B cell (primary cell): ENCODE data around the gene PACRGL. TPM values are rescaled to one million over a fixed set of nuclear protein-coding genes. Genes with fewer than 3 reads are reported as not detected.
"Not testable (repeated sequence)": the region's sequence is repeated elsewhere in the genome, so short reads cannot be mapped to it uniquely, and the experiment has no call there.

Source experiments
- ATAC-seq: fragments of 200-7000 bp; cut with Tn5 transposase; one replicate; pipeline ENCODE4 v1.10.0; 2021; ENCODE audit warnings: low read depth, mild to moderate bottlenecking, moderate number of reproducible peaks, moderate library complexity
- CTCF ChIA-PET: fragments of 350-600 bp; sonication (Branson Sonifier 250); formaldehyde crosslinking; loops from one replicate; lab custom pipeline; 2021; ENCODE audit warnings: antibody characterized with exemption, inconsistent platforms; lab: Charles Lee
- POLR2A ChIA-PET: fragments of 350-600 bp; sonication (Branson Sonifier 250); formaldehyde crosslinking; loops from one replicate; lab custom pipeline; 2021; ENCODE audit warnings: antibody characterized with exemption; lab: Charles Lee
- DNase-seq: peaks from one replicate; pipeline ENCODE4 v3.0.0; 2013
- H2AFZ ChIP-seq: 2 replicates; pipeline ENCODE4 v1.6.1; 2012; ENCODE audit warnings: mild to moderate bottlenecking, low read depth, low read length; ENCODE audit not compliant: insufficient read depth, poor library complexity, severe bottlenecking
- H3K27ac ChIP-seq, 2 donors: 1 replicate in 1 of 2; 2 replicates in 1 of 2; pipeline ENCODE4 v1.5.1; 2012 to 2013; ENCODE audit warnings: low read length in 2 of 2, mild to moderate bottlenecking in 2 of 2, moderate library complexity in 1 of 2
- H3K27me3 ChIP-seq, 4 experiments: fragments of 200-600 bp in 1 of 4; sonication (generic) in 1 of 4; replicated peaks in 1 of 4; 1 replicate in 2 of 4; 2 replicates in 2 of 4; pipeline versions ENCODE4 v1.6.1 to v1.7.0; 2013 to 2016; ENCODE audit warnings: low read length in 3 of 4, mild to moderate bottlenecking in 2 of 4, mixed read lengths in 1 of 4, moderate library complexity in 1 of 4; ENCODE audit not compliant: insufficient read depth in 4 of 4, control insufficient read depth in 3 of 4; ENCODE audit errors: control extremely low read depth in 1 of 4
- H3K36me3 ChIP-seq, 2 experiments: replicated peaks in 1 of 2; 1 replicate in 1 of 2; 2 replicates in 1 of 2; pipeline versions ENCODE4 v1.6.1 to v1.7.1; 2013; ENCODE audit warnings: low read length in 1 of 2; ENCODE audit not compliant: insufficient read depth in 2 of 2, control insufficient read depth in 1 of 2; ENCODE audit errors: control extremely low read depth in 1 of 2, extremely low read depth in 1 of 2
- H3K4me1 ChIP-seq, 2 donors: fragments of 200-600 bp in 1 of 2; sonication (generic) in 1 of 2; 1 replicate in 1 of 2; 2 replicates in 1 of 2; pipeline versions ENCODE4 v1.5.1 to v1.6.1; 2013 to 2017; ENCODE audit warnings: low read length in 2 of 2; ENCODE audit not compliant: control insufficient read depth in 2 of 2, insufficient read depth in 2 of 2
- H3K4me2 ChIP-seq: replicated peaks from 2 replicates; pipeline ENCODE3; 2012; ENCODE audit warnings: mild to moderate bottlenecking, low read depth, low read length; ENCODE audit not compliant: poor library complexity, severe bottlenecking
- H3K4me3 ChIP-seq, 5 experiments: fragments of 200-600 bp in 1 of 5; sonication (generic) in 1 of 5; 1 replicate in 3 of 5; 2 replicates in 2 of 5; pipeline versions ENCODE4 v1.5.1 to v1.7.0; 2011 to 2016; ENCODE audit warnings: low read length in 4 of 5, mild to moderate bottlenecking in 4 of 5, low read depth in 2 of 5, control low read depth in 1 of 5, moderate library complexity in 1 of 5; ENCODE audit not compliant: insufficient read depth in 1 of 5; ENCODE audit errors: control extremely low read depth in 1 of 5, extremely low read depth in 1 of 5
- H3K79me2 ChIP-seq: fragments of 200-600 bp; sonication (generic); one replicate; pipeline ENCODE4 v1.6.0; 2016; ENCODE audit warnings: low read length; ENCODE audit not compliant: control insufficient read depth, insufficient read depth
- H3K9ac ChIP-seq: fragments of 200-600 bp; sonication (generic); 2 replicates; pipeline ENCODE4 v1.6.1; 2017; ENCODE audit warnings: mild to moderate bottlenecking, low read length, moderate library complexity
- H3K9me3 ChIP-seq, 3 donors: one replicate each; pipeline versions ENCODE4 v1.6.1 to v1.7.1; 2013; ENCODE audit warnings: low read length in 2 of 3; ENCODE audit not compliant: control insufficient read depth in 2 of 3, insufficient read depth in 1 of 3; ENCODE audit errors: control extremely low read depth in 1 of 3
- H4K20me1 ChIP-seq: 2 replicates; pipeline ENCODE4 v1.6.0; 2012; ENCODE audit warnings: mild to moderate bottlenecking, low read length; ENCODE audit not compliant: insufficient read depth, control insufficient read depth, poor library complexity, severe bottlenecking
- H3K27ac Mint-ChIP-seq: one replicate; pipeline ENCODE4 v1.8.0; 2021; ENCODE audit warnings: mixed read lengths
- H3K27me3 Mint-ChIP-seq: one replicate; pipeline ENCODE4 v1.8.0; 2021; ENCODE audit warnings: mixed read lengths
- H3K4me1 Mint-ChIP-seq: one replicate; pipeline ENCODE4 v1.8.0; 2021; ENCODE audit warnings: mixed read lengths
- H3K4me3 Mint-ChIP-seq: one replicate; pipeline ENCODE4 v1.8.0; 2021; ENCODE audit warnings: mixed read lengths
- H3K9me3 Mint-ChIP-seq: one replicate; pipeline ENCODE4 v1.8.0; 2022; ENCODE audit warnings: mixed read lengths; ENCODE audit not compliant: insufficient read depth
- EZH2 ChIP-seq: IDR thresholded peaks from 2 replicates; pipeline ENCODE4 v1.6.1; 2012; ENCODE audit warnings: borderline replicate concordance, low read depth, mild to moderate bottlenecking, moderate library complexity, low read length; ENCODE audit not compliant: insufficient read depth, poor library complexity, severe bottlenecking
- WGBS: methylation state at CpG from one replicate; pipeline ENCODE4 v1.1.5; 2013; ENCODE audit warnings: missing lambda C conversion rate; ENCODE audit not compliant: insufficient coverage; 5-methylcytosine and 5-hydroxymethylcytosine counted together
- intact Hi-C: fragments of 100-400 bp; cut with micrococcal nuclease; formaldehyde crosslinking; loops from one replicate; pipeline ENCODE4 v1.10.0; 2022
- polyA plus RNA-seq: library from polyadenylated mRNA; depleted of rRNA; stranded (reverse); fragments of >200 nt; gene quantifications from 2 replicates; pipeline ENCODE4 v1.2.3, GENCODE V29; 2012
- total RNA-seq, 2 donors: library from RNA; stranded (reverse); fragments of 120-200 nt in 1 of 2; gene quantifications; 1 replicate in 1 of 2; 2 replicates in 1 of 2; pipeline versions ENCODE4 v1.2.3 to v1.2.4, GENCODE V29; 2013 to 2022
- TF ChIP-seq, protein P1 (sequence below): fragments of 200-600 bp; IDR thresholded peaks from one replicate; pipeline ENCODE4 v1.8.0; 2022; ENCODE audit warnings: antibody characterized with exemption, mild to moderate bottlenecking

The PACRGL gene
- total and polyA plus RNA-seq, 2 donors (not counting 1 experiment from before 2014, with no cell fraction given): 5.3 to 18.7 TPM

DNA sequence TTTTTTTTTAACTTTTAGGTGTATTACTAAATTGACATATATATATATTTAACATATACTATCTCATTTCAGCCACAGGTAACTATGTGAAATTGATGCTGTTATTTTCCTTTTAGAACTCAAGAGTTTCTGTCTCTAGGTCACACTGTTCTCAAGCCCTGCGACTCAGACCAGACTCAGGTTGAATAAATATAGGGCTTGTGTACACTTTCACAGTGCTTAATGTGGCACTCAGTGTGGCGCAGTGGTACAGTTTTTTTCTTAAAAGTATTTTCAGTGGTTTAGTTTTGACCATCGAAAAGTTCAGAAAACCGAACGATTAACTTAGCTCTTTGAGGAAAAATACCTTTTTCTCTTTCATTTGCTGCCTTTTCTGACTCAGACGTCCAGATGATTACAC, 24.7 kb downstream of the PACRGL start:
- H3K27ac Mint-ChIP-seq: no peak overlapping the region
- H3K4me1 Mint-ChIP-seq: no peaks in the 10 kb centered on the region
- Histone ChIP-seq H3K9me3 (peaks cover 0 to 10% (median 5%) of the 10 kb centered on the region in 3 donors), H3K4me1 (no peaks in the 10 kb centered on the region), H2AFZ (no peak overlapping the region), H3K27ac (no peak overlapping the region), H3K36me3 (peaks cover 2 to 40% of the 10 kb centered on the region in 2 experiments), H4K20me1 (no peaks in the 10 kb centered on the region), H3K9ac (no peak overlapping the region), H3K79me2 (no peaks in the 10 kb centered on the region), H3K4me2 (no peak overlapping the region), H3K27me3 (no peaks in the 10 kb centered on the region), H3K4me3 (no peak overlapping the region)
- ATAC-seq (no peak), DNase-seq (no peak)
- CTCF ChIA-PET: no interaction called here
- H3K4me3 Mint-ChIP-seq: no peak overlapping the region
- POLR2A ChIA-PET: no interaction called here
- H3K27me3 Mint-ChIP-seq: no peaks in the 10 kb centered on the region
- 83% methylated on average over 2 of the region's 6 CpGs for WGBS
- intact Hi-C loops: no loop called here
- no peak for TF ChIP-seq EZH2
- TF ChIP-seq, protein P1, sequence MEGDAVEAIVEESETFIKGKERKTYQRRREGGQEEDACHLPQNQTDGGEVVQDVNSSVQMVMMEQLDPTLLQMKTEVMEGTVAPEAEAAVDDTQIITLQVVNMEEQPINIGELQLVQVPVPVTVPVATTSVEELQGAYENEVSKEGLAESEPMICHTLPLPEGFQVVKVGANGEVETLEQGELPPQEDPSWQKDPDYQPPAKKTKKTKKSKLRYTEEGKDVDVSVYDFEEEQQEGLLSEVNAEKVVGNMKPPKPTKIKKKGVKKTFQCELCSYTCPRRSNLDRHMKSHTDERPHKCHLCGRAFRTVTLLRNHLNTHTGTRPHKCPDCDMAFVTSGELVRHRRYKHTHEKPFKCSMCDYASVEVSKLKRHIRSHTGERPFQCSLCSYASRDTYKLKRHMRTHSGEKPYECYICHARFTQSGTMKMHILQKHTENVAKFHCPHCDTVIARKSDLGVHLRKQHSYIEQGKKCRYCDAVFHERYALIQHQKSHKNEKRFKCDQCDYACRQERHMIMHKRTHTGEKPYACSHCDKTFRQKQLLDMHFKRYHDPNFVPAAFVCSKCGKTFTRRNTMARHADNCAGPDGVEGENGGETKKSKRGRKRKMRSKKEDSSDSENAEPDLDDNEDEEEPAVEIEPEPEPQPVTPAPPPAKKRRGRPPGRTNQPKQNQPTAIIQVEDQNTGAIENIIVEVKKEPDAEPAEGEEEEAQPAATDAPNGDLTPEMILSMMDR: no peak
- no peaks in the 10 kb centered on the region for H3K9me3 Mint-ChIP-seq

- Histone ChIP-seq H3K9ac (no peak overlapping the region), H3K36me3 (peaks cover 5 to 11% of the 10 kb centered on the region in 2 experiments), H3K4me2 (no peak overlapping the region), H3K4me3 (no peak overlapping the region), H3K9me3 (peaks cover 2 to 16% (median 3%) of the 10 kb centered on the region in 3 donors), H2AFZ (no peak overlapping the region), H3K4me1 (no peaks in the 10 kb centered on the region), H4K20me1 (no peaks in the 10 kb centered on the region), H3K79me2 (no peaks in the 10 kb centered on the region), H3K27me3 (no peaks in the 10 kb centered on the region), H3K27ac (no peak overlapping the region)
- ChIA-PET POLR2A (no interaction called here), CTCF (no interaction called here)
- H3K4me3 Mint-ChIP-seq: no peak overlapping the region
- no peaks in the 10 kb centered on the region for H3K4me1 Mint-ChIP-seq
- TF ChIP-seq, protein P1: no peak
- no peak for ATAC-seq
- H3K27me3 Mint-ChIP-seq: no peaks in the 10 kb centered on the region
- WGBS: no CpG with 5 or more reads among the region's 1 CpG
- no peak for DNase-seq
- intact Hi-C loops: no loop called here
- H3K27ac Mint-ChIP-seq: no peak overlapping the region
- H3K9me3 Mint-ChIP-seq: peaks cover 12% of the 10 kb centered on the region
Measured at GRCh38 chr4:20735931-20736330, 35.7 kb downstream of the PACRGL start.

DNA sequence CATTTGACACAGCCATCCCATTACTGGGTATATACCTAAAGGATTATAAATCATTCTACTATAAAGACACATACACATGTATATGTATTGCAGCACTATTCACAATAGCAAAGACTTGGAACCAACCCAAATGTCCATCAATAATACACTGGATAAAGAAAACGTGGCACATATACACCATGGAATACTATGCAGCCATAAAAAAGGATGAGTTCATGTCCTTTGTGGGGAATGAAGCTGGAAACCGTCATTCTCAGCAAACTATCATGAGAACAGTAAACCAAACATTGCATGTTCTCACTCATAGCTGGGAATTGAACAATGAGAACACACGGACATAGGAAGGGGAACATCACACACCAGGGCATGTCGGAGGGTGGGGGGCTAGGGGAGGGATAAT, 45.7 kb downstream of the PACRGL start:
- CTCF ChIA-PET, H2AFZ ChIP-seq, H3K4me2 ChIP-seq, DNase-seq, H3K27ac Mint-ChIP-seq, H3K4me1 Mint-ChIP-seq, H3K27ac ChIP-seq, H3K27me3 ChIP-seq, H4K20me1 ChIP-seq, H3K9ac ChIP-seq, H3K4me3 ChIP-seq, H3K4me1 ChIP-seq, H3K36me3 ChIP-seq, ATAC-seq, H3K79me2 ChIP-seq, H3K9me3 ChIP-seq, H3K27me3 Mint-ChIP-seq, POLR2A ChIA-PET, H3K4me3 Mint-ChIP-seq, intact Hi-C loops: not testable (repeated sequence)
- WGBS: no CpG with 5 or more reads among the region's 4 CpGs
- H3K9me3 Mint-ChIP-seq: peaks cover 14% of the 10 kb centered on the region
